OCI-LY3 (cell line): ENCODE measurements around the gene MCC.

ENCODE experiments used
- CTCF ChIP-seq: fragments of 200-600, 300-600 bp; sonication (generic); IDR thresholded peaks from 2 replicates; pipeline ENCODE4 v1.5.1; 2014; ENCODE audit warnings: antibody characterized with exemption, low read length, low read depth
- EZH2phosphoT487 ChIP-seq: fragments of 200-600 bp; shearing (Covaris generic); IDR thresholded peaks from 2 replicates; pipeline ENCODE4 v1.6.1; 2018; ENCODE audit warnings: antibody characterized with exemption, mixed run types, low read depth

GRCh38 chr5:113361701-113362100 is 126.6 kb downstream of the MCC start:
- TF ChIP-seq CTCF (no peak), EZH2phosphoT487 (no peak)
